GM21737 (cell line): ENCODE results near the gene CRYBG1.

Experiments
- ATAC-seq: cut with Tn5 transposase; IDR thresholded peaks from one replicate; pipeline ENCODE4 v1.9.1; 2021; ENCODE audit warnings: mild to moderate bottlenecking, moderate library complexity; ENCODE audit not compliant: unreplicated experiment

CRYBG1 gene, protein sequence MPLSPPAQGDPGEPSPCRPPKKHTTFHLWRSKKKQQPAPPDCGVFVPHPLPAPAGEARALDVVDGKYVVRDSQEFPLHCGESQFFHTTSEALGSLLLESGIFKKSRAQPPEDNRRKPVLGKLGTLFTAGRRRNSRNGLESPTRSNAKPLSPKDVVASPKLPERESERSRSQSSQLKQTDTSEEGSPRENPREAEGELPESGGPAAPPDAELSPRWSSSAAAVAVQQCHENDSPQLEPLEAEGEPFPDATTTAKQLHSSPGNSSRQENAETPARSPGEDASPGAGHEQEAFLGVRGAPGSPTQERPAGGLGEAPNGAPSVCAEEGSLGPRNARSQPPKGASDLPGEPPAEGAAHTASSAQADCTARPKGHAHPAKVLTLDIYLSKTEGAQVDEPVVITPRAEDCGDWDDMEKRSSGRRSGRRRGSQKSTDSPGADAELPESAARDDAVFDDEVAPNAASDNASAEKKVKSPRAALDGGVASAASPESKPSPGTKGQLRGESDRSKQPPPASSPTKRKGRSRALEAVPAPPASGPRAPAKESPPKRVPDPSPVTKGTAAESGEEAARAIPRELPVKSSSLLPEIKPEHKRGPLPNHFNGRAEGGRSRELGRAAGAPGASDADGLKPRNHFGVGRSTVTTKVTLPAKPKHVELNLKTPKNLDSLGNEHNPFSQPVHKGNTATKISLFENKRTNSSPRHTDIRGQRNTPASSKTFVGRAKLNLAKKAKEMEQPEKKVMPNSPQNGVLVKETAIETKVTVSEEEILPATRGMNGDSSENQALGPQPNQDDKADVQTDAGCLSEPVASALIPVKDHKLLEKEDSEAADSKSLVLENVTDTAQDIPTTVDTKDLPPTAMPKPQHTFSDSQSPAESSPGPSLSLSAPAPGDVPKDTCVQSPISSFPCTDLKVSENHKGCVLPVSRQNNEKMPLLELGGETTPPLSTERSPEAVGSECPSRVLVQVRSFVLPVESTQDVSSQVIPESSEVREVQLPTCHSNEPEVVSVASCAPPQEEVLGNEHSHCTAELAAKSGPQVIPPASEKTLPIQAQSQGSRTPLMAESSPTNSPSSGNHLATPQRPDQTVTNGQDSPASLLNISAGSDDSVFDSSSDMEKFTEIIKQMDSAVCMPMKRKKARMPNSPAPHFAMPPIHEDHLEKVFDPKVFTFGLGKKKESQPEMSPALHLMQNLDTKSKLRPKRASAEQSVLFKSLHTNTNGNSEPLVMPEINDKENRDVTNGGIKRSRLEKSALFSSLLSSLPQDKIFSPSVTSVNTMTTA (N-terminal part only)

DNA sequence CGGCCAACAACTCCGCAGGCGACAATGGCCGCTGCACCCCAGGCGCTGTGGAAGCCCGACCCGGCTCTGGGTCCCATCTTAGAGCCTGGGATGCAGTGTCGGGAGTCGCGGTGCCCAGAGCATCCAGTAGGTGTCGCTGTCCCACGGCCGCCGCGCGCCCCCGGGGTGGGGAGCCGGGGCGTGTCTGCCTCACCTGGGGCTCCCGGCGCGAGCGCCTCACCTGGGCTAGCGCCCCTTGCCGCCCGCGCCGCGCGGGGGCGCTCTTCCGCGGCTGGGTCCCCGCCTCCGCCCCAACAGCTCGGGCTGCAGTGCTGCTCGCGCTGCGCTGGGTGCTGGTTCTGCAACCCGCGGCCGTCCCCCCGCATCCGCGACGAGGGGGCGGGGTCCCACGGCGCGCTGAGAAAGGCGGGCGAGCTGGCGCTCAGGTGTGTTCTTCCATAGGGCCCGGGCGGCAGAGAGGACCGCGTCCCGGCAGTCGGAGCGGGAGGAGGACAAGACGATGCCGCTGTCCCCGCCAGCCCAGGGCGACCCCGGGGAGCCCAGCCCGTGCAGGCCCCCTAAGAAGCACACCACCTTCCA, at the start of gene CRYBG1:
CRYBG1 (plus strand) TSS at position 308 of the 579 bp plus-strand sequence; CDS start at position 500, 192 bp downstream.
- ATAC-seq = no peak

DNA sequence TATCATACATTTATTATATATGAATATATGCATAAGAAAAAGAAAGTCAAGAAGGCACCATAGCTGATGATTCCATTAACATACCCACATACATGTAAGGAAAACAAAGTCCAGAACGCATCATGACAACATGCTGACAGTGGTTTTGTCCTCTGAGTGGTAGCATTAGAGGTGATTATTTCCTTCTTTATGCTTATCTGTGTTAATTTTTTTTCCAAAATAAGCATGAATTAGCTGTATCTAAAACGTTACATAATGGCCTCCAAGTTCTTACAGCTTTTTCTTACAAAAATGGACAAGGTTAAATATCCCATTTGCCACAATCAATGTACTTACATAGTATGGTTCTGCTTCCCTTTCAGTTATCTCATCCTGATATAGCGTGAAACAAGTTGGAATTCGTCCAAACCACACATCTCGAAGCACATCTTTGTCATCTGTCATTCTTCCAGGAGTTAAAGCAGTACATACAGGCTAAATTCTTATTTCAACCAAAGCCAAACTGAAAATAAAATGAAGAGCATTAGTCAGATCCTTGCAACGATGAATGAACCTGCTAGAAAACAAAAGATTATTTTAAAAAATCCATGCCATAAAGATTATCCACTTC, 44.6 kb upstream of the CRYBG1 start:
- no peak for ATAC-seq

DNA sequence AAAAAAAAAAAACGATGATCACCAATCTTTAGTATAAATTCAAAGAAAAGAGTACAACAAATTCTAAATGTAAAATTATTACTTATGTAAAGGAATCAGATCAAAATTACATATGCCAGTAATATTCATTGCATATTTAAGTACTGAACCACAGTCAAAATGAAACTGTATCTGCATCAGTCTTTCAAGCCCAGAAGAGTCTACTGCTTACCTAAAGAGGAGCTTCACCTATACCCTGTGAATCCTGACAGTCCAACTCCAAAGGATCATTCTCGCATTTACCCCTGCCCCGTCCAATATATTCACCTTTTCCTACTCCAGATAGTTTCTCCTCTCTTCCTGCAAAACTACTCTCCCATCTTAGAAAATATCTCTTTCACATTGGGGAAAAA, 44.1 kb upstream of the CRYBG1 start:
- no peak for ATAC-seq

DNA sequence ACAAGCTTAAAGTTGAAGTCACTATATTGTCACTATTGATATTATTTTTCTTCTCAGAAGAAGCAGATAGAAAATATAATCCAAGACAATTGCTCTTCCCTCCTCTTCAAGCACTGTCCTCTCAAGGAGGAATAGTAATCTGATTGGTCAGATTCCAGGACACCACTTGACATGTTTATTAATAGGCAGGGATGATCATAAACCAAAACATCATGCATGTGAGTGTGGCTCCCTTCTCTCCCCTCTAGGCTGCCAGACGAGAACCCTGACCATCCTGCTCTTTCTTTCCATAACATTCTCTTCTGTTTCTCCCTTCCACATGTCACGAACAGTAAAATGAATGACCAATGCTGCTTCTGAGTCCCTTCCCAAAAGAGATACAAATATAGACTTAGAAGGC, 42.5 kb upstream of the CRYBG1 start:
- no peak for ATAC-seq

DNA sequence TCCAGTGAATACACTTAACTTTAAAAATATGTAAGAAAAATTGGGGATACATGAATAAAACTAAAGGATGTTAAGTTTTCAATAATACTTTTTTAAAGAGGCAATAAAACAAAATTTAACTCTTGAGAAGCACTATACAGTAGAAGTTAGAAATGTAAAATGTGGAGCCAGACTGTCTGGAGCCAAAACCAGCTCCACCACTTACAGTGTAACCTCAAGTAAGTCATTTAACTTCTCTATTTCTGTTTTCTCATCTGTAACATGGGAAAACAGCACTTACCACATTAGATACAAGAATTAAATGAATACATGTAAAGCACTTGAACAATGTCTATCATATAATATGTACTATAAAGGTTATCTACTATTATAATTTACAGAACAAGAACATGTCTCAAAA, 41.7 kb upstream of the CRYBG1 start:
- ATAC-seq = no peak

DNA sequence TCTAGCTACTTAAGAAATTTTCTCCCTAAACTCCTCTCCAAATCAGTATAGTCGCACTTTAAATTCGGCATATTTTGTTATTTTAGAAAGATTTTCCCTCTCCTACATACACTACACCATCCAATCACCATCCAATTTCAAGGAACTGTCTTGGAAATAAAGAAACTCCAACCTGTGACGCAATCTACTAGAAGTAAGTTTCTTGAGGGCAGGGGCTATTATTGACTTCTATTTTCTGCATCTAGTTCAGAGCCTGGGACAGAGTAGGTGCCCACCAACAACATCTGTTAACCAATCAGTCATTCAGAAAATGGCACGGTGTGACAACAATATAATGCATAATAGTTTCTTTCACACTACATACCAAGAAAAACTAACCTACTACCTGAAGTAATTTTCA, 38.6 kb upstream of the CRYBG1 start:
- ATAC-seq = no peak

DNA sequence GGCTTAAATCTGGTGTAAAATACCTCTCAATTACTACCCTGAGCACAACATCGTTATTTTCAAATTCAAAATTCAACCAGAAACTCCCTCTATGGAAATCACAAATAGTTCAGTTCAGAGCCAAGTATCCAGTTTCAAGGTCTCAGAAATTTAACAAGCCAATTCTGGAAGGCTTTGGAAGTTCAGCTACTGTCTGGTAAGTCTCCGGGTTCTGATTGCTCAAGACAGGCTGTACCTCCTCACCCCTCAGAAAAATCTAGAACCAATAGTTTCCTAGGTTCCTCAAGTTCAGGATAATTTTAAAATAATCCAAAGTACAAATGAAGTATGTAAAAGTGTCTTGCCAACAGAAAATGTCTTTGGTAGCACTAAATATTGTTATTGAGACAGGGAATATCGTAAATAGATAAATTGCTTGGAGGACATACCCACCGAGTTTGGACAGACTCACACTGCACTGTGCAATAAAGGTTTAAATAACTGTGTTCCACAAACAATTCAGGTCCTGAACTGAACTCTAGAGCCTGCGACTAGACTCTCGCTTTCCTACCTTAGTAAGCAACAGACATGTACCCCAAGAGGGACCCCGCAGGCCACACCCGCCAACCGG, 35.7 kb upstream of the CRYBG1 start:
- ATAC-seq = no peak

DNA sequence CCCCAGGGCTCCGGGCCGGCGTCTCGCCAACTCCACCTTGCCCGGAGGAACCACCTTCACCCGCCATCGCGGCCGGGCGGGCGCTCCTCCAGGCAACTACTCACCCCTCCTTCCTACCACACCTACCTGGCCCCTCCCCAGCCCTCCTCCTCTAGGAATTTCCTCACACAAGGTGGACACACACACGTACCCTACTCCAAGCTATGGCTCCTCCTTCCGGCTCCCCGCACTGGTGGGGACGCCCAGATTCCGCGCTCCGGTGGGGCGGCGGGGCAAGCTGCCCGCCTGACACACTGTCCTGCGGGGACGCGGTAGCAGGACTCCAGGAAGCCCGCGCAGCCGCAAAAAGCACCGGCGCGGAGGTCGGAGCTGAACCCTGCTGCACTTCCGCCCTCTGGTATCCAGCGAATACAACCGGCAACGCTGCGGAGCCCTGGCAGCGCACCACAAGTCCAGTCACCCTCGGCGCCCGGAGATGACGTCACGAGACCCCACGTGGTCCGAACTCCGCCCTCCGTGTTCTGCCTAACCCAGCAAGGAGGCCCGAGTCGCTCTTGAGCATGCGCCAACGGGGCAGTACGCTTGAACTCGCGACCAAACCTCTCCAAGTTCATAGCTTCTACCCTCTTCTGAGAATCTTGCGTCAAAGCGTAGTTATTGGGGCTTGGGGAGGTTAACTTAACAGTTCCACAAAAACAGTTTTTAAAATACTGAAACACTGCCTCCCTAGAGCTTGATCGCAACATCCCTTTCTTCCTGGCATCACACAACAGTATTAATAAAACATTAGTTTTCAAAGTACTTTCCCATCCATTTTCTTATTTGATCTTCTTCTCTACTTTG, 35.0 kb upstream of the CRYBG1 start, which contains the start of gene ATG5:
ATG5 (minus strand) TSS at position 425 of the 843 bp plus-strand sequence. CDS start 9,552 bp downstream, outside the sequence.
- ATAC-seq = peak; percentile 94

DNA sequence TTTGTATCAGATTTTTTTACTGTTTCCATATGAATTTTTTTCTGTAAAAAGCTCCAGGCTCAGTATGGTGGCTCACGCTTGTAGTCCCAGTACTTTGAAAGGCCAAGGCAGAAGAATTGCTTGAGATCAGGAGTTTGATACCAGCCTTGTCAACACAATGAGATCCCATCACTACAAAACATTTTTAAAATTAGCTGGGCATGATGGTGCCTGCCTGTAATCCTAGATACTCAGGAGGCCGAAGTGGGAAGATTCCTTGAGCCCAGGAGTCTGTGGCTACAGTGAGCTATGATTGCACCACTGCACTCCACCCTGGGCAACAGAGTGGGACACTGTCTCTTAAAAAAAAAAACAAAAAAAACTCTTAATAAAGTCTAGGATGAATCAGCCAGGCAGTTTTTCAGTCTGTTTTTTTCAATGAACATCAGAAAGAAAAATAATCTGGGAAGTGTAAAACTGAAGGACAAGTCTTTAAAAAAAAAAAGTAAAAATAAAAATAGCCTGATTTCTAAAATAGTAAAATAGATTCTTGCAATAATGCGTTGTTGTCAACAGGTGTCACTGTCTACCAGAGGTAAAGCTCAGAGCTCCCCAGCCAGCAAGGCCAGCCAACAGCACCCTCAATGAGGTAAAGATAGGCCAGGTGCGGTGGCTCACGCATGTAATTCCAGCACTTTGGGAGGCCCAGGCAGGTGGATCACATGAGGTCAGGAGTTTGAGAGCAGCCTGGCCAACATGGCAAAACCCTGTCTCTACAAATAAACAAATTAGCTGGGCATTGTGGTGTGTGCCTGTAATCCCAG, 25.7 kb upstream of the CRYBG1 start:
- peak; percentile 56 for ATAC-seq

DNA sequence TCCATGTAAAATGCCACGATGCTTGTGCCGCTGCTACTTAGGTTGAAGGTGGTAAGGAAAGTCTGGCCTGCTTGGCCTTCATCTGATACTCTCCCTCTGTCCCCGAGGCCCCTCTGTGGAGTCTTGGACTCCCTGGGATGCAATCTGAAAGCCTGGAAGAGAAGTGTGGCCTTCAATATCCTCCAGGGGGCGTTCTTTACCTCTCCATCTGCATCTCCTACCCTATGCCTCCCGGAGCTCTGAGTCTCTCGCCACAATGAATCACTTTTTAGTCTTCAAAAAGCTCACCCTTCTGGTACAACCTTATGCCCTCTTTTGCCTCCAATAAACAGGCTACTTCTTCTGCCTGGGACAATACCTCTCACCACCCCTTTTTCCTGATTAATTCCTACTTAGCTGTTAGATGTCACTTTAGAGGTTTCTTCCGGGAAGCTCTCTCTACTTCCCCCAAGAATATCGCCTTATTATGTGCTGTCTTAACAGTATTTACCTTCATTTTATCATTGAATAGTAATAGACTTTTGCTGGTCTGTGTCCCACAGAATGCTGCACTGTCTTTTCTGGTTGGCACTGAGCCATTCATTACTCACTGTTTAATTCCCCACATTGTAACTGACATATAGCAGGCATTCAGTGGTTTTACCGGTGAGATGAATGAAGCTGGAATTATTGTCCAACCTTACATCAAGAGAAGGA, 21.0 kb upstream of the CRYBG1 start:
- no peak for ATAC-seq

DNA sequence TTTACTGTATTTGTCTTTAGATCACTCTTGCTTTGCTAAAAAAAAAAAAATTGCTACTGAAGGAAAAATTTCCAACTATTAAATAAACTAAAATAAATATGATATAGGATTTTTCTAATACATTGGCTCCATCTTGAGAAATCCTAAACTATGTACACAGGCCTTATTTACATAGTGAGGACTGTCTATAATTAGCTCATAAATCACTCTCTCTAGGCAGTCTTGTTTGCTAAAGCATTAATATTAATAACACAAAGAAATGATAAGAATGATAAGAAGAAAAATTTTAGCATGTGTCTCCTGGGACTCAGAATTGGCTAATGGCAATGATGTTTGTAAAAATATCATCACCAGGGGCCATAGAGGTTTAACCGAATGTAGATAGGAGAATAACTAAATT, 13.3 kb upstream of the CRYBG1 start:
- ATAC-seq = no peak

DNA sequence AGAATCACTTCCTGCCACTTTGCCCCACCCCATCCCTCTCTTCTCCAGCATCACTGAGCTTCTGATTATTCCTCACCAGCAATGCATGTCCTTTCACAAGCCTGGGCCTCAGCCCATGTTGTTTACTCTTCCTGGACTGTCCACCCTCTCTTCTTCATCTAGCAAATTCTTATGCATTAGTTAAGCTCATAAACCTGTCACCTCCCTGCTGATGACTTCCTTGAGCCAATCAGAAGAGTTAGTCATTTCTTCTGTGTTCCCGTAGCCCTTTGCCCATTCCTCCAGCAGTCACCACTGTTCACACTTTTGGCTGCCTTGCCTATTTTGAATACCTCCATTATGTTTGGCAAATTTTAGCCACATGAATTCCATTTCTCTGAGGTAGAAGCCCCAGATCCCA, 4.1 kb upstream of the CRYBG1 start:
- no peak for ATAC-seq

DNA sequence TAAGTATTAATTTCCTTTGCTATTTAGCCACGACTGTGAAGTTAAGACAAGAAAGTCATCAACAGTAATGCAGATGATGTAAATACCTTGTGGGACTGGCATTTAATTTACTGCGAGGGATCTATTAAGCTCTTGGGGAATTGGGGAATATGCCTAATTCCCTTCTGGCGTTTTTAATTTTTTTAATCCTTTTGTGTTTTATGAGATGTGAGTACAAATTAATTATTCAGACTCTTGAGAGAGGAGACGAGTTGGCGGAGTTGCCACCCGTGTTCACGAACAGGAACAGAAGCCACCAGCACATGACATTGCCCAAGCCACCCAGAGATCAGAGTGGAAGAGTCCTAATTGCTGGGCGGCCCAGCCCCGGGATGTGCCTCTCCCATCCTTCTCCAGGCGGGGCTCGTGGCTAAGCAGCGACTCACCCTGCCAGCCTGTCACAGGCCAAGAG, 533 bp upstream of the CRYBG1 start:
- no peak for ATAC-seq

DNA sequence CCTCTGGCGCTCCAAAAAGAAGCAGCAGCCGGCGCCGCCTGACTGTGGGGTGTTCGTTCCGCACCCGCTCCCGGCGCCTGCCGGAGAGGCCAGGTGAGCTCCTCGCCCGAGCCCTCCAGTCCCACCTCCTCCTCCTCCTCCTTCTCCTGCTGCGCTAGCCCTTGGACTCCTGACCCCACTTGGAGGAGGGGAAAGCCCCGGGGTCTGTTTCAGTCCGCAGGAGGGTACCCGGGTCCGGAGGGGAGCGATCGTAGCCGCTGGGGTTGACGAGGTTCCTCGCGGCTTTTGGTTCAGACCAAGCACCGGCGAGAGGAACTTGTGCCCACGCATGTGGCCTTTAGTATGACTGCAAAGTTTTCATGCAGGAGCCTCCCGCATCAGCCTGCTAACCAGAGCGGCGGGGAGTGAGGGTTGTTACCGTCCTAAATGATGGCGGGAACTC, 493 bp downstream of the CRYBG1 start:
- no peak for ATAC-seq

DNA sequence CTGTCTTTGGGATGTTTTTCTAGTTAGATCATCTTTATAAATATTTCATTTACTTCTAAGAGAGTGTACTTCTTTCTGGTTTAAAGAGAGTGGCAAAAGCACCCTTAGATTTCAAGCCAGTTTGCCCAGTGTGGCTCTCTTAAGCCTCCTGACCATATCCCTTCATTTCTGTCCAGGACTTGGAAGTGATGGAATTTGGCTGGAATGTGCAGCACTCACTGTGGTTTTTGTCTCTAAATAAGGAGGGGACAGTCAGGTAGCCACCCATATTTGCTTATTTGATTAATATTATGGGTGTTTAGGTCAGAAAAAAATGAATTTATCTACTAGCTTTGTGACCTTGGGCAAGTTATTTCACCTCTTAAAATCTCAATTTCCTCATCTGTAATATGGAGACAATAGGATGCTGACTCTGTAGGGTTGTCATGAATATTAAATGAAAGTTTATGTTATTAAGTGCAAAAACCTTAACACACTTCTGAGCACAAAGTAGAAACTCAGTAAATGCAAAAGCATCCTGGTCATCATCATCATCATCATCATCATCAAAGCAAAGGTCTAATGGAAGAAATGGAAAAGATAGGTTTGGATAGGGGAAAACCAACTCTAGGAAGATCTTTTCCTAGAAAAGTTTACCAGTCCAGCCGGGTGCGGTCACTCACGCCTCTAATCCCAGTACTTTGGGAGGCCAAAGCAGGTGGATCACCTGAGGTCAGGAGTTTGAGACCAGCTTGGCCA, 3.1 kb downstream of the CRYBG1 start:
- ATAC-seq = no peak

DNA sequence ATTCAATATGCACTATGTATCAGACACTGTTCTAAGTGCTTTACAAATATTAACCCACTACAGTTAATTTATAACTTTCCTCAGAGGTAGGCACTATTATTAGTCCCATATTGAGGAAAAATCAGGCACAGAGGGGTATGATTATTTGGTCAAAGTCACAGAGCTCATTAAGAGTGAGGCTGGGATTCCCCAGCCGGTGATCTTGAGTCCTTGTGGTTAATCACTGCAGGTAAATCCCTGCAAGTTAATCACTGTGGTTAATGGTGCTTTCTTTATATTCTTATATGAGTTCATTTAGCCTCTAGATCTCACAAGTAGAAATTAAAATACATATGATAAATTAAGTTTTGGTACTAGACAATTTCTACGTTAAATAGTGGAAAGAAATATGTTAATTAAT, 9.2 kb downstream of the CRYBG1 start:
- no peak for ATAC-seq

DNA sequence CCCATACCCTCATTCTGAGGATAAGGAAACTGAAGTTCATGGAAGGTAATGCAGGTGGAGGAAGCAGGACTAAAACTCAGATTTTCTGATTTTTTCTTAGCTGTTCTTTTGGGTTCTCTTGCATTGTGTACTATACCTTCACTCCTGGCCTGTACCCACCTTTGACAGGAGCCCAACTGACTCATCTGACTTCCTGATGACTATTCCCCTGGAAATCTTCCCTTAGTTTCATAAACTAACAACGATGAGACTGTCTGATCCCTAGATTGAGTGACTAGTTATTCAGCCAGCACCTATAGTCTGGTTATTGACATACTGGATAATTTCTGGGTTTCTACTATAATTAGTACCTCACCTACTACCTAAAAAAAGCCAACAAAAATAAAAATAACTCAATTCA, 10.1 kb downstream of the CRYBG1 start:
- no peak for ATAC-seq
